GM21717 (cell line): Measurements from ENCODE around the gene TBX21.

ENCODE experiments used
- ATAC-seq: cut with Tn5 transposase; IDR thresholded peaks from one replicate; pipeline ENCODE4 v1.9.1; 2021; ENCODE audit warnings: mild to moderate bottlenecking, moderate library complexity; ENCODE audit not compliant: unreplicated experiment

TBX21 gene

GRCh38 chr17:47712330-47713023 lies 20.6 kb upstream of the TBX21 start:
- ATAC-seq, result no peak

- ATAC-seq, result no peak
Measured at GRCh38 chr17:47713980-47714700, 18.9 kb upstream of the TBX21 start.

- no peak for ATAC-seq
Measured at GRCh38 chr17:47714773-47715396, 18.2 kb upstream of the TBX21 start.

DNA sequence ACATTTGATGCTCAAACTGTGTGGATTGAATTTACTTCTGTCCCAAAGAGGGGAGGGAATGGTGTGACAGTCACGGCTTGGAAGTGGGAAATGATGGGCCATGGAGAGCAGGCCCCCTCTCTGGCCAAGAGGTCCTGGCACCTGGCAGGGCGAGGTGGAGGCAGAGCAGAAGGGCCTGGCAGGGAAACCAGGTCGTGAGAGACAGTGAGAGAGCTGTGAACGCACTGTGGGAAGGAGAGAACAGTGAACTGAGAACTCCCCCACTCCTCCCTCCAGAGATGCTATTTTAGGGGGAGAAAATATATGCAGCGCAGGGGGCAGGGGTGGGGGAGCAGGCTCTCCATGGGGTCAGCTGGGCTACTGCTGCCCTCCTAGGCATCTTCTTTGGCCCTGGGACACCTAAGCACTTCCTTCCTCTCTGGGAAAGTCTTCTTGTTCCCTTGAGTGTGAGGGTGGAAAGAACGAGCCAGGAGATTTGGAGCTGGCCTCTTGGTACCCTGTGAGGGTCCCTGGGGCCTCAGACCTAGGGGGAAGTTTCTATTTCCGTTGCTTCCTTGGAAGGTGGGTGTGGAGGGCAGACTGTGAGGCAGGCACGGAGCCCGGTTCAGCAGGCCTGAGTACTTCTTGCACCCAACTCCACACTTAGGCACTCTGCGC lies 17.2 kb upstream of the TBX21 start:
- no peak for ATAC-seq

DNA sequence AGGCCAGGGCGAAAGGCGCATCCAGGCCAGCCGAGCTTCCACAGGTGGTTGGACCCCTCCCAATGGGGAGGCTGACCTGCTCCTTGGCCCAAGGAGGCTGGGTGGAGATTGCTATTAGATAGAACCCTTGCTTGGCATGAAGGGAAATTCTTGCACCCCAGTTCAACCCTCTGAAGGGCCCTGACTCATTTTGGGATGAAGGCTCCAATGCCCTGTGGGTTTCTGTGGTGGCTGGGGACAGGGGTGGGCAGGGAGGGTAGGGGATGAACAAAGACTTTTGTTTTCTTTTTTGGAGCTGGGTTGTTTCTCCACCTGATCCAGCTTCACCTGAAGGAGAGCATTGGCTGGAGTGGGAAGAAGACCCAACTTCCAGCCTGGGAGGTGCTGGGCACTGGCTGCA lies 16.7 kb upstream of the TBX21 start:
- ATAC-seq, result no peak

DNA sequence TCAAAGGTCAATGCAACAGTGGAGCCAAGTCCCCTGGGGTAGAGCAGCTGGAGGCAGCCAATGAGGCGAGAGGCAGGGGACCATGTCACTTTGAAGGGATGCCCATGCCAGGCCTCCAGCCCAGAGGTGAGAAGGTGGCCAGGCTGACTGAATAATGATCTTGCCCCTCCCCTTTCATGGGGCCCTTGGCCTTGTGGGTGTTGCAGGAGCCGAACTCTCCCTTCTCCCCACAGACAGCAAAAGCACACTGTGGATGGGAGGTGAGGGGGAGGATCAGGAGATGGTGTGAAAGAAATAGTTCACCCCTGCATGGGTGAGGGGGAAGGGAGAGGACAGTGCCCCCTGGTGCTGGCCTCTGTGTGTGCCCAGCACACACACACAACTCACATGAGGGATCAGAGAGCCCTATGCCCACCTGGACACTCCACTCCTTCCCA lies 15.8 kb upstream of the TBX21 start:
- no peak for ATAC-seq

- ATAC-seq, result no peak
Measured at GRCh38 chr17:47717979-47718621, 14.9 kb upstream of the TBX21 start.

GRCh38 chr17:47718634-47719405 lies 14.2 kb upstream of the TBX21 start:
- ATAC-seq, result no peak

DNA sequence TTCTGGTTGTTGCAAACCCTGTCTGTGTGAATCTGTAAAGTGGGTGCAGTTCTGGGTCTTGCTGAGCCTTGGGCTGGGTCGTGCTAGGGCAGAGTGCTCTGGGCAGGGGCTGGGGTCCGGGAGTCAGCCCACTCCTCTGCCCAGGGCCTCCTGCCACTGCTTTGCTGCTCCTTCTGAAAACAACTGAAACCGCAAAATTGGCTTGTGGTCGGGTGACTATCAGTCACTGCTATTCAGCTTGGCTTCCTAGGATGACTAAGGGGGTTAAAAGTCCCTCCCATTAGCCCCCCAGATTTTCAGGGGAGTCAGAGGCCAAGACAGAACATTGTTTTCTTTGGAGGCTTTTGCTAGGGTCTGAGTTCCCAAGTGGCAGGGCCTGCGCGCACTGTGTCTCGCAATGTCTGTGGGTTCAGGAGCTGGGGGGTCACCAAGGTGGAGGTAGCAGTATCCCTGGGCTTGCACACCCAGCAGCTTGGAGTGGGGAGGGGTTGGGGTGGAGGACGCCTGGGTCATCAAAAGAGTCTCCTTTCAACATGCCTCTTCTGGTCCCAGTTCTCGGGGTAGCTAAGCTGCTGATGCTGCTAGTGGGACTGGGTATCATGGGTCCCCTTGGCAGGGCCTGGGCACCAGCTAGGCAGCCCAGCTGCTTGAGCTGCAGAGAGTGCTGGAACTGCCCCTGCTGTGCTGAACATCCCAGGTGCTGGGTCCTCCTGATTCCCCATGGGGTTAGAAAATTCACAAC lies 13.5 kb upstream of the TBX21 start:
- no peak for ATAC-seq

- no peak for ATAC-seq
Measured at GRCh38 chr17:47720196-47720595, 12.8 kb upstream of the TBX21 start.

GRCh38 chr17:47720754-47721533 lies 12.1 kb upstream of the TBX21 start:
- ATAC-seq, result peak; percentile 37

GRCh38 chr17:47721725-47722124 lies 11.3 kb upstream of the TBX21 start:
- no peak for ATAC-seq

- no peak for ATAC-seq
Measured at GRCh38 chr17:47724705-47725104, 8.3 kb upstream of the TBX21 start.

DNA sequence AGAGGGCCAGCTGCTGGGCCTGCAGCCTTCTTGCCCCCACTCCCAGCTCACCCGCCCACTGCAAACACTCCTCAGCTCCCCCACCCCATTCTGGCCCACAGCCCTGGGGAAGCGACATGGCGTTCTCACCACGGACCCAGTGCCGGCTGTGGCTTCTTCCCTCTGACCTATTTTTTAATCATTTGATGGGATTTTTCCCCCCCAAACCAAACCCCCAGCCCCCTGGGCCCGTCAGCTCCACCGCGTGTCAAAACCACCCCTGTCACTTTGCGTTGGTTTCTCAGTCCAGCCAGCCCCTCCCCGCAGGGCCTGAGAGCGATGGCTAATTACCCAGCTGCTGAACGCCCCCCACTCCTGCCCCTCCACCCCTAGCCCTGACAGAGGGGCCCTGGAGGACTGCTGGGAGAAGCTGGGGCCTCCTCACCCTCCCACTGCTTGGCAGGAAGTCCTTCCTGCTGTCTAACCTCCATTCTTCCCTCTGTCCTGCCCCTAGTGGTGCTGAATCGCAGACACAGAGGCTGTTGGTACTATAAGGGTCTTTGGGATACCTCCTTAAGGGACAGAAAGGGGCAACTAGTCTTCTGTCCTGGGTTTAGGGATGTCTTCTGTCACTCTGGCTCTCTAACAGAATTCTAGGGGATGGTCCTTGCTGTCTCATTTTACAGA lies 7.5 kb upstream of the TBX21 start:
- no peak for ATAC-seq

- no peak for ATAC-seq
Measured at GRCh38 chr17:47726796-47727703, 6.0 kb upstream of the TBX21 start.

DNA sequence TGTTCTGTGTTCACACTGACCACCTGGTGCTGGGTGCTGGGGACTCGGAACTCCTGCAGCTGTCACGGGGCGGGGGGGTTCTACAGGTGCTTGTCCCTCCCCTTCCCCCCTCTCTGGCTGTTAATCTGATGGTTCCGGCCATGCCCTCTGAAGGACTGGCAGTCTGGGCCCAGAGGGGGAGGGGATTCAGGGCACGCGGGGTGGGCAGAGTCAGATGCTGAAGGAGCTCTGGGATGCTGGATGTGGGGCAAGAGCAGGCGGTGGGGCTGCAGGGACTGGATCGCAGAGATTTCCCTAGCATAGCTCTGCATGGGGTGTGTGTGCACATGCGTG lies 5.4 kb upstream of the TBX21 start:
- ATAC-seq, result no peak

GRCh38 chr17:47728214-47728877 lies 4.7 kb upstream of the TBX21 start:
- no peak for ATAC-seq
